ENCODE results near the gene CTSH.
"Not testable (repeated sequence)": the region's sequence is repeated elsewhere in the genome, so short reads cannot be mapped to it uniquely, and the experiment has no call there.

Gene CTSH

GRCh38 chr15:78943692-78944091, 1.2 kb downstream of the CTSH start:
- DNase-seq (ENCODE audit: low read depth in 1 of 2, low spot score in 1 of 2) = no peak

DNA sequence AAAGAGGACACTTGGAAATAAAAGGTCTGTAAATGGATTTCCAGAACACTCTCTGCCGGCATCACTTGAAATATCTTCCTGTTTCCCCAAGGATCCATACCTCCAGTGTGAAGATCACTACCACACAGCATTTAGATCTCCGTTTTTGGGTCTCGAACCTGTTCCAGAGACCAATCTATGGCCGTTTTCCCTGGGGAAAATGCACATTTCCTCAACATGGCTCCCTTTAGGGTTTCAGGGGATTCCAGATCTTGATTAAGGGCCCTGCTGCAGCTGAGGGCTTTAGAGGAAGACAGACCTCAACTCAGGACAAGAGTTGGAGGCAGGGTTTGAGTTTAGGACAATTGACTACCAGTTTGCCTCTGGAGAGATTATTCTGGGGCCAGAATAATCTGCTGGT, 2.1 kb downstream of the CTSH start:
- DNase-seq (ENCODE audit: low read depth in 1 of 2, low spot score in 1 of 2) = no peak

GRCh38 chr15:78938658-78939488, 6.0 kb downstream of the CTSH start:
- DNase-seq (ENCODE audit: low read depth in 1 of 2, low spot score in 1 of 2) = no peak

DNA sequence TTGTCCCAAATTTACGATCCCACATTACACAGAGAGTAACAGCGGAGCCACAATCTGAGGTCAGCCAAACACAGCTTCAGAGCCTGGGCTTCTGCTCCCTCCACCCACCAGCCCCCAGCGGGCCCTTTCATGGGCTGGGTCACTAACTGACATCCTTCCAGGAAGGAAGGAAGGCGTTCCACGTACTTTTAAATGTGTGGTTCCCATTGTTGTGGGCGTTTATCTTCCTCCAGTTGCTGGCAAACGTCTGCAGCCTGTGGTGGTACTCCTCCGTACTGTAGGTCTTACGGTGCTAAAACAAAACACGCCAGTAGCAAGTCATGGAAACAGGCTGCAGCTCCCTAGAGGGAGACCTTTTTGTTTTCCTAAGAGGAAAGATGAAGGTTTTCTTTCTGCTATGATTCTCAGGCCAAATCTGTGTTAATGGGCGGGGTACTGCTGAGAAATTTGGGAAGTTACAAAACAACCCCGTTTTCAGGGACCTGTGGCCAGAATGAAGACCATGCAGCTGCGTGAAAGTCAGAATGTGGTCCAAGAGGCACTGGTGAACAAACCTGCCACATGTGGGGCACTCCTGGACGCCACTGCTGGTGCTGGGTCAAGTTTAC, 7.6 kb downstream of the CTSH start:
- no peak for DNase-seq (ENCODE audit: low read depth in 1 of 2, low spot score in 1 of 2)

DNA sequence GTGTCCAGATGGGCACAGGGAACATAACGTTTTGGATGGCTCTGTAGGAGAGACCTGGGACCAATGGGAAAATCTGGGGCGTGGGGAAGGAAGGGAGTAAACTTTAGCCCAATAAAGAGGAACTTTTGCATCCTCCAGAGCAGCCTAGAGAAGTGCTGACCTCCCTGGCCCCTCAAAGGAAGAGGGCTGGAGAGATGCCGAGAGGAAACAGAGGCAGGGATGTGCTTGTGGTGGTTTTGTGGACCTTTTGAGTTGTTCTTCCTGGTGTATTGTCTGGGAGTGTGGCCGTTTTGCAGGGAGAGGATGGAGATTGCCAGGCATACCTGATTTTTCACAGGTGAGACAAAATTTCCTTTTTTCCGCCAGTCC, 10.2 kb downstream of the CTSH start:
- no peak for DNase-seq (ENCODE audit: low read depth in 1 of 2, low spot score in 1 of 2)

- no peak for DNase-seq (ENCODE audit: low read depth in 1 of 2, low spot score in 1 of 2)
These were observed 10.8 kb downstream of the CTSH start for GRCh38 chr15:78933823-78934654.

GRCh38 chr15:78933187-78933822, 11.5 kb downstream of the CTSH start:
- no peak for DNase-seq (ENCODE audit: low read depth in 1 of 2, low spot score in 1 of 2)

GRCh38 chr15:78932258-78932808, 12.5 kb downstream of the CTSH start:
- DNase-seq (ENCODE audit: low read depth in 1 of 2, low spot score in 1 of 2) = no peak

GRCh38 chr15:78931439-78932257, 13.2 kb downstream of the CTSH start:
- no peak for DNase-seq (ENCODE audit: low read depth in 1 of 2, low spot score in 1 of 2)

DNA sequence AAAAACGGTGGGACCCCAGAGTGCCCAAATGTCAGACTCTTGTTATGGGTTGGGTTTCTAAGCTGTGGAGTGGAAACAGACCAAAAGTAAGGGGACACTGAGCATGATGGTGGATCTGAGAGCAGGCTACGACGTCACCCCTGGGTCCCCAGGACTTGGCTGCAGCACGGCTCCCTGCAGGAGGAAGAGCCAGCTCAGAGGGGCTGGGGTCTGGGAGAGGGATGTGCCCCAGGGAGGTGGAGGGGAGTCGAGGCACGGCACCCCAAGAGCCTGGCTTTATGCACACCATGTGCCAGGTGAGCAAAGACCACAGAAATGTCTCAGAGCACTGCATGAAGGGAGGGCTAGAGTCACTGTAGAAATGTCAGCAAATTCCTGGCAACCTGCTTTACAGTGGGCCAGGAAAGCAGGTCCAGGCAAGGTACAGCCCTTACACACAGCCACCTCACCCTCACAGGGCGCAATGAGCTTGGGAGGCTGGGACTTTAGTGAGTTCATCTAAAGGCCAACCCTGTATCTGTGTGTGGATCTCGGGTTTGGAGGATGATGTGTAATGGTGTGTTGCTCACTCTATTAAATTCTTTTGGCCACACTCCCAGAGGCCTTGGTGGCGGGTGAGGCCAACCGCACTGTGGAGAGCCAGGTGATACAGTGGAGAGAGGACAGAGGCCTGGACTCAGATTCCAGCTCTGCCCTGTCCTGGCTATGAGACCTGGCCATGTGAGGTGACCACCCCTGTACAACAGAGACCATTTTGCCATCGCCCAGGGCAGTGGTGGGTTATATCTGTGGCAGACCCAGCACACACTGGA, 14.1 kb downstream of the CTSH start:
- DNase-seq (ENCODE audit: low read depth in 1 of 2, low spot score in 1 of 2) = no peak

DNA sequence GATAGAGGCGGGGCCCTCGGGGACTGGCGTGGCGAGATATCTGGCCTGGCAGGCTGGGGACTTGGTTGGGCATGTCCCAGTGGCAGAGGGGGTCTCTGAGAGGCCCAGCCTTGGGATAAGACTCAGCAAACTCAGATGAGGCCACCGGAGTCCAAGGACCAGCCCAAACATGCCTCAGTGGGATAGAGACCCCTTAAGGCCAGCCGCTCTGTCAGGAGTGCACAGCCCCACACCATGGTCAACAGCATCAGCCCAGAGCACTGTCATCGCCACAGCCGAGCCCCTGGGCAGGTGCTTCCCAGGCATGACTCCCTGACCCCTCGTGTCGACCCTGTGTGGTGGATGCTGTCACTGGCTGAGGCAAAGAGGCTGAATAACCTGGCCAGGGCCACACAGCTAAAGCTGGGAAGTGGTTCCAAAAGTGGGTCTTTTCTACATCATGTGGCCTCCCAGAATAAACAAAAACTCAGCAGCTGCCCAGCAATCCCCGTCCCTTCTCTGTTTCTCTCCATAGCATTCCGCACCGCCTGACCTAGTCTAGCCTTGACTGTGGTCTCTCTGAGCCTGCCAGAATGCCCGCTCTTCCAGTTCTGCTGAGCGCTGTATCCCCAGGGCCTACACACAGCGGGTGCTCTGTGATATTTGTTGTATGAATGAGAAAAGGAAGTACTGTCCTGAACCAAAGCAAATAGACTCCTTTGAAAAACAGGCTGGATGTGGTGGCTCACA, 15.1 kb downstream of the CTSH start:
- DNase-seq (ENCODE audit: low read depth in 1 of 2, low spot score in 1 of 2) = no peak

GRCh38 chr15:78928616-78929093, 16.2 kb downstream of the CTSH start:
- no peak for DNase-seq (ENCODE audit: low read depth in 1 of 2, low spot score in 1 of 2)

DNA sequence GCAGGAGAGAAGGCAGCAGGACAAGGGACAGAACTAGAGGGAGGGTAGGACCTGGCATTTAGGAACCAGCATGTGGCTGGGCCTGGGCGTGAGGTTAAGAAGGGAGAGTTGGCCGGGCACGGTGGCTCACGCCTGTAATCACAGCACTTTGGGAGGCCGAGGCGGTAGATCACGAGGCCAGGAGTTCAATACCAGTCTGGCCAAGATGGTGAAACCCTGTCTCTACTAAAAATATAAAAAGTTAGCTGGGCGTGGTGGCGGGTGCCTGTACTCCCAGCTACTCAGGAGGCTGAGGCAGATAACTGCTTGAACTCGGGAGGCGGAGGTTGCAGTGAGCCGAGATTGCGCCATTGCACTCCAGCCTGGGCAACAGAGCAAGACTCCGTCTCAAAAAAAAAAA, 16.7 kb downstream of the CTSH start:
- not testable (repeated sequence) for DNase-seq (ENCODE audit: low read depth in 1 of 2, low spot score in 1 of 2)

- DNase-seq (ENCODE audit: low read depth in 1 of 2, low spot score in 1 of 2) = no peak
These were observed 17.6 kb downstream of the CTSH start for GRCh38 chr15:78927077-78927790.

DNA sequence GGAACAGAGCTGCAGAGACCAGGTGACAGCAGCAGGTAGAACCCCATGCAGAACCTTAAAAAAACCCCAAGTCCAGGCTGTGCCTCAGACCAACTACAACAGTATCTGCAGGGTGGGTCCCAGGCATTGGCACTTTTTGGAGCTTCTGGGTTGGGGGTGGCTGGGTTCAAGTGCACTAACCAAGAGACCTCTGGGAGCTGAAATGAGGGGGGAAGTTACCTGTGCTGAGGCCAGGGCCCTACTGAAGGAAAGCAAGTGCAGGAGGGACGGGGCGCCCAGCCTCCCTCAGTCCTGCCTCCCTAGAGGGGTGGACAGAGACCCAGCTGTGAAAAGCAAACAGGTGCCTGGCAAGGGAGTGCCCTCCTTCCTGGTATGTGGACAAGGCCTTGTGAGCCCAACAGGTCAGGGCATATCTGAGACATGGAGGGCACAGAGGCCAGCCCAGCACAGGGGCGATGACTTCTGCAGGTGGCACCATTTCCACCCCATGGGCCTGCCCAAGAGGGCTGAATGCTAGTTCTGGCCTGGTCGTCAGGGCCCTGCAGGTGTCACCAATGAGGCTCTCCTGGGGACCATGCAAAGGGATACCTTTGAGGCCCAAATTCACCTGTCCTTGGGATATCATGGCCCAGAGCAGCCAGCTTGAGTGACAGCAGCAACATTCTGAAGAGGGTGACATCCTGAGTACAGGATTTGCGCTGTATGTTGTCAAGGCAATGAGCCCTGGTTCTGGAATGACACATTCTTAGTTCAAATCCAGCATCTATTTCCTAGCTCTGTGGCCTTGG, 18.7 kb downstream of the CTSH start:
- no peak for DNase-seq (ENCODE audit: low read depth in 1 of 2, low spot score in 1 of 2)

DNA sequence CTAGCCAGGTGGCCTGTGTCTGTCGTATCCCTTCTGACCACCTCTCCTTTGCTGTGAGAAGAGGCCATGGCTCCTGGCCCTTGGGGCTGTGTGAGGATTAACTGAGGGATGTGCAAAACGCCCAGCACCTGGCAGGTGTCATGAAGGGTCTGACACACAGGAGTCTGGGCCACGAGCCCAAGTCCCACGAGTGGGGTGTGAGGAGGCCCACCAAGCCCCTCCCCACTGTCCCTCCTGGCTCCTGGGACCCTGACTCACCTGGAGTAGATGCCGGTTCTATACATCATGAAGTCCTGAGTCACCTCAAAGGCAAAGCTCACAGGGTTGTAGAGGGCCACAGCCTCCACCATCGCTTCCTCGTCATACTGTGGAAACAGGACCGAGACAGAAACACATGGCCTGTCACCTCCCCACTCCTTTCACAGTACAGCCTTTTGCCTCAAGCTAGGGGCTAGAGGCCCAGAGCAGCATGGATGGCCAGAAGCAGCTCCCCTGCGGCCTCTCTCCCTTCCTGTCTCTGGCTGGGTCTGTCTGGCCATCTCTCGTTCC, 19.7 kb downstream of the CTSH start:
- no peak for DNase-seq (ENCODE audit: low read depth in 1 of 2, low spot score in 1 of 2)

Measured in stimulated activated CD4-positive, alpha-beta T cell treated with anti-CD3 and anti-CD28 coated beads, Interleukin-15, amount 100 ng/mL, for 1 hour (primary cell).